Measurements from ENCODE around the gene MYO15A.

The MYO15A gene

DNA sequence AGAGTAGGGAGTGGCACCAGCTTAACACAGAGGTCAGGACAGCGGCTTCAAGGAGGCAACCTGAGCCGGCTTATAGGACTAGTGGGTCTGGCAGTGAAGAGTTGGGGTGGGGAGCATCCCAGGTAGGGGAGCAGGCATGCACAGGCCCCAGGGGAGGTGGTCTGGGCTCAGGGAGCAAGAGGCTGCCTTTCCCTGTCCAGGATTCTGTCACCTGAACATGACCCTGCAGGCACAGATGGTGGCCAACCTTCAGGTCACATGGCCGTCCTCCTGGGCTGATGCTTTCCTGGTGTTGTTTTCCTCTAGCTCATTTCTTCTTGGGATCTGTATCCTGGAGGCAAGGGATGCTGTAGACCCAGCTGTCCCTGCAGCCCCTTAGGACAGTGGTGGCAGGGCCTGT, 3.5 kb upstream of the MYO15A start:
- no peaks in the 10 kb centered on the region for H3K4me1 ChIP-seq (ENCODE audit: insufficient read depth, low read length)
- H3K9me3 ChIP-seq (ENCODE audit: insufficient read depth, low read depth, low read length), result no peaks in the 10 kb centered on the region
- no peaks in the 10 kb centered on the region for H3K27me3 ChIP-seq (ENCODE audit: insufficient read depth, low read length)
- H3K4me3 ChIP-seq (ENCODE audit: low read length), result no peak overlapping the region
- H3K9ac ChIP-seq (ENCODE audit: low read depth, low read length), result no peak overlapping the region
- 89% methylated on average over 3 of the region's 3 CpGs for WGBS
- H3K36me3 ChIP-seq (ENCODE audit: insufficient read depth, low read length), result peaks cover 38% of the 10 kb centered on the region
- no peak overlapping the region for H3K27ac ChIP-seq (ENCODE audit: low read depth, low read length)

DNA sequence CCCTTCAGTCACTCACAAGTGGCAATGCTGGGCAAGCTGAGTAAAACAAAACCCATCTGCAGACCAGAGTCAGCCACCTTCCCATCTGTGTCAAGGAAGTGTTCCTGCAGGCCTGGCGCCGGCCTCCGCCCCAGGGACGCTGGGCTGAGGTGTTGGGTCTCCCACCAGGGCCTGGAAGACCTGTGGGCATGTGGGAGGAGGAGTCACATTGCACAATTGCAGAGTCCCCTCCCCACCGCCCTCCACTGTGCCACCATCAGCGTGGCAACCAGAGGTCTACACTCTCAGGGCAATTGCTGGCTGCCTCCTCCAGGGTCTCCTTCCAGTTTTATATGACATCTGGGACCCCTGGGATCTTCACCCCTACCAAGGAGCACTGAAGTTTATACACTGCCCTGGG, 3.0 kb upstream of the MYO15A start:
- H3K4me3 ChIP-seq (ENCODE audit: low read length), result no peak overlapping the region
- no peak overlapping the region for H3K27ac ChIP-seq (ENCODE audit: low read depth, low read length)
- no peak overlapping the region for H3K9ac ChIP-seq (ENCODE audit: low read depth, low read length)
- no peaks in the 10 kb centered on the region for H3K27me3 ChIP-seq (ENCODE audit: insufficient read depth, low read length)
- 84% methylated on average over 6 of the region's 6 CpGs for WGBS
- peaks cover 32% of the 10 kb centered on the region for H3K36me3 ChIP-seq (ENCODE audit: insufficient read depth, low read length)
- no peaks in the 10 kb centered on the region for H3K4me1 ChIP-seq (ENCODE audit: insufficient read depth, low read length)
- H3K9me3 ChIP-seq (ENCODE audit: insufficient read depth, low read depth, low read length), result no peaks in the 10 kb centered on the region

DNA sequence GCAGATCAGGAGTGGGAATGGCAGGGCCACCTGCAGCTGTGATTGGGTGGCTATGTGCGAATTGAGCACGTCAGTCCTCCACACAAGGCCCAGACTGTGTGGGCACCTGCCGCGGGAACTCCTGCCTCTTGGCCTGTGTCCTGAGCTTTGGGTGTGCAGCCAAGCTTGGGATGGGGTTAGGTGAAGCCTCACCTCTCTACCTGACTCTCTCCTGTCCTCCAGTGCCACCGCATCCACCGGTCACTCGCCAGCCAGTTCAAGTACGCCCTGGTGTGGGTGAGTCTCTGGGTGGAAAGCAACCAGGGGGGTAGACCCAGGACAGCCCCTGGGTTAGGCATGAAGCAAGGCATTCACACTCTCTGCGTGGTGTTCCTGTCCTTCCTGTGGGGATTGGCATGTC, 2.3 kb upstream of the MYO15A start:
- 97% methylated on average over 9 of the region's 9 CpGs for WGBS
- Histone ChIP-seq H3K9me3 (ENCODE audit: insufficient read depth, low read depth, low read length) (no peaks in the 10 kb centered on the region), H3K4me1 (ENCODE audit: insufficient read depth, low read length) (no peaks in the 10 kb centered on the region), H3K4me3 (ENCODE audit: low read length) (no peak overlapping the region), H3K9ac (ENCODE audit: low read depth, low read length) (no peak overlapping the region), H3K36me3 (ENCODE audit: insufficient read depth, low read length) (peaks cover 28% of the 10 kb centered on the region; the same call in 1 of the 2 replicates), H3K27ac (ENCODE audit: low read depth, low read length) (no peak overlapping the region), H3K27me3 (ENCODE audit: insufficient read depth, low read length) (no peaks in the 10 kb centered on the region)

DNA sequence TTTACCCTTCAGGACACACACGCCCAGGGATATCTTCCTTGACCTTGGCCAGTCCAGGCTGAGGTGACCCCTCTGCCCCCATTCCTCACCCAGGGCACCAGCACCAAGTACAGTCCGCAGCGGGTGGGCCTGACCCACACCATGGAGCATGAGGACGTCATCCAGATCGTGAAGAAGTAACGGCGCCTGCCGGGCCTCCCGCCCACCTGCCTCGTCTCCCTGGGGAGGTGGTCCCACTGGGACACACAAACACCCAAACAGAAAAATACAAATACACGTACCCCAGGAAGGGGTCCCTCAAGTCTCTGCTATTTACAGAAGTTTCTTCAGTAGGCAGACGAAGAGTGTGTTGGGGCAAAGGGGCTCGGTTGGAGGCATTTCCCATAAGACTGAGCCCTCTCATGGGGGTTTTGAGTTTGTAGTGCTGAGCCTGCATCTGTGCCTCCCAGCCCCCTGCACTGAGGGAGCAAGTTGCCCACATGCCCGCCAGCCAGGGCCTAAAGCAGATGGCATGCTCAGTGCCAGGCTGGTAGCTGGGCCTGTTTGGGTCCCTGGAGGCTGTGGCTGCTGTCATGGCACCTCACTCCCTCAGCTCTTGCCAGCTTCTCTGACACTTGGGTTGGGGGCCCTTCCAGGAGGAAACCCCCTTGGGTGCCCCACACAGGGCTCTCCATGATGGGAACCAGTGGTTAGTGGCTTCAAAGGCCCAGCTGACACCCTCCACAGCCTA, 1.3 kb upstream of the MYO15A start:
- H3K27me3 ChIP-seq (ENCODE audit: insufficient read depth, low read length), result no peaks in the 10 kb centered on the region
- no peak overlapping the region for H3K4me3 ChIP-seq (ENCODE audit: low read length)
- H3K4me1 ChIP-seq (ENCODE audit: insufficient read depth, low read length), result 0 out of 2 replicates have a peak, but pooled peaks cover 3% of the 10 kb centered on the region
- H3K9ac ChIP-seq (ENCODE audit: low read depth, low read length), result no peak overlapping the region
- WGBS, result 95% methylated on average over 14 of the region's 14 CpGs
- no peaks in the 10 kb centered on the region for H3K9me3 ChIP-seq (ENCODE audit: insufficient read depth, low read depth, low read length)
- peaks cover 18% of the 10 kb centered on the region; the same call in 1 of the 2 replicates for H3K36me3 ChIP-seq (ENCODE audit: insufficient read depth, low read length)
- H3K27ac ChIP-seq (ENCODE audit: low read depth, low read length), result no peak overlapping the region

DNA sequence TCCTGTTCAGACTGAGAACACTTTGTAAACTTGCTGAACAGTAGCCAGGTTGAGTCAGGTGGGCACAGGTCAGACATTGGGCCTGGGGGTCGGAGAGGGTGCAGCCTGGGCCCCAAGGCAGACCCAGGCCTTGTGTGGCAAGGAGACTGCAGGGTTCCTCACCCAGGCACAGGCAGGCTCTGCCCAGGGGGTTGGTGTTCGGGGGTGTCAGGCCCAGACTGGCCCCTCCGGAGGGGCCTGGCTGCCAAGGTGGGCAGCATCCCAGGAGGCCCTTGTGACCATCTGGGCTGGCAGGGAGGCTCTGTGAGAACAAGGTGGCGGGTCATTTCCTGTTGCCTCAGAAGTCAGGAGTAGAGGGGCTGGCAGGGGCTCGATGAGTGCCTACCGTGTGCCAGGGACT, 585 bp upstream of the MYO15A start:
- H3K4me1 ChIP-seq (ENCODE audit: insufficient read depth, low read length), result 0 out of 2 replicates have a peak, but pooled peaks cover 3% of the 10 kb centered on the region
- no peak overlapping the region for H3K27ac ChIP-seq (ENCODE audit: low read depth, low read length)
- H3K4me3 ChIP-seq (ENCODE audit: low read length), result no peak overlapping the region
- no peaks in the 10 kb centered on the region for H3K27me3 ChIP-seq (ENCODE audit: insufficient read depth, low read length)
- peaks cover 18% of the 10 kb centered on the region; the same call in 1 of the 2 replicates for H3K36me3 ChIP-seq (ENCODE audit: insufficient read depth, low read length)
- 92% methylated on average over 6 of the region's 6 CpGs for WGBS
- H3K9ac ChIP-seq (ENCODE audit: low read depth, low read length), result no peak overlapping the region
- H3K9me3 ChIP-seq (ENCODE audit: insufficient read depth, low read depth, low read length), result no peaks in the 10 kb centered on the region

DNA sequence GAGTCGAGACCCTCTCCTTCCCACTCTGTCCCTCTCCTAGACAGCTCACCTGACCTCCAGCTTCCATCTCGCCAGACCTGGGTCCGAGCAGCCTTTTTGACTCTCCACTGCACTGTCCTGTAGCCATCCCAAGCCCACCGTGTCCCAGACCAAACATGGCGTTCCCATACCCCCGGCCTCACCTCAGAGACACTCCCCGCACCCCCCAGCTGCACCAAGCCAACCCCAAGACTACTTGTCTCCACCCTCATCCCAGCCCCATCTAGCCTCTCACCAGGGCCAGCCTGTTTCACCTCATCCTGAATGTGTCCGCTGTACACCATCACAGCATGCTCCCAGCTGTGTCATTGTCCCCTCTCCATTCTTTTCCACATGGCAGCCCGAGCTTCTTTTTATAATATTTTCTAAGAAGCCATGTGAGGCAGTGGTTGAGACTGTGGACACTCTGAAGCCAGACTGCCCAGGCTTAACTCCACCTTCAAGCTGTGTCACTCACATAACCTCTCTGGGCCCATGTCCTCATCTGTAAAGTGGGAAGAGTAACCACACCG, 1.5 kb downstream of the MYO15A start:
- H3K4me3 ChIP-seq (ENCODE audit: low read length), result no peak overlapping the region
- H3K36me3 ChIP-seq (ENCODE audit: insufficient read depth, low read length), result peaks cover 8% of the 10 kb centered on the region; the same call in 1 of the 2 replicates
- no peaks in the 10 kb centered on the region for H3K27me3 ChIP-seq (ENCODE audit: insufficient read depth, low read length)
- H3K9ac ChIP-seq (ENCODE audit: low read depth, low read length), result no peak overlapping the region
- no peaks in the 10 kb centered on the region for H3K9me3 ChIP-seq (ENCODE audit: insufficient read depth, low read depth, low read length)
- H3K27ac ChIP-seq (ENCODE audit: low read depth, low read length), result no peak overlapping the region
- WGBS, result 83% methylated on average over 10 of the region's 10 CpGs
- H3K4me1 ChIP-seq (ENCODE audit: insufficient read depth, low read length), result 0 out of 2 replicates have a peak, but pooled peaks cover 3% of the 10 kb centered on the region

DNA sequence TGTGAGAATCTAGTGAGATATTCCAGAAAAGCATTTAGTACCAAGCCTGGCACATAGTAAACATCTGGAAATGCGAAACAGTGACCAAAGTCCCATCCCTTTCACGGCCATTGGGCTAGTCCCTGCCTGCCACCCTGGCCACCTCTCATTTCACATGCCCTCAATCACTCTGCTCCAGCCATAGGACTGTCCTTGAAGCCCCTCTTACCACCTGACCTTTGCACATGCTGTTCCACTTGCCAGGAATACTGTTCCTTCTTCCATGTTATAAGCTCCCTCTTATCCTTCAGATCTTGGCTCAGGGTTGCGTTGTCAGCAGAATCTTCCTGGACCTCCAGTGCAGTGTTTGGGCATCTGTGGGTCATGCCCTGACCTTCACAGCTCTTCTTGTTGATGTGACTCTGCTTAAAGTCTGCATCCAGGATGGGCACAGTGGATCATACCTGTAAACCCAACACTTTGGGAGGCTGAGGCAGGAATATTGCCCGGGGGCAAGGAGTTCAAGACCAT, 2.1 kb downstream of the MYO15A start:
- no peaks in the 10 kb centered on the region for H3K9me3 ChIP-seq (ENCODE audit: insufficient read depth, low read depth, low read length)
- no peak overlapping the region for H3K9ac ChIP-seq (ENCODE audit: low read depth, low read length)
- H3K27me3 ChIP-seq (ENCODE audit: insufficient read depth, low read length), result no peaks in the 10 kb centered on the region
- no peak overlapping the region for H3K4me3 ChIP-seq (ENCODE audit: low read length)
- H3K4me1 ChIP-seq (ENCODE audit: insufficient read depth, low read length), result 0 out of 2 replicates have a peak, but pooled peaks cover 3% of the 10 kb centered on the region
- H3K36me3 ChIP-seq (ENCODE audit: insufficient read depth, low read length), result peaks cover 7% of the 10 kb centered on the region; the same call in 1 of the 2 replicates
- WGBS, result 64% methylated on average over 4 of the region's 4 CpGs
- no peak overlapping the region for H3K27ac ChIP-seq (ENCODE audit: low read depth, low read length)

DNA sequence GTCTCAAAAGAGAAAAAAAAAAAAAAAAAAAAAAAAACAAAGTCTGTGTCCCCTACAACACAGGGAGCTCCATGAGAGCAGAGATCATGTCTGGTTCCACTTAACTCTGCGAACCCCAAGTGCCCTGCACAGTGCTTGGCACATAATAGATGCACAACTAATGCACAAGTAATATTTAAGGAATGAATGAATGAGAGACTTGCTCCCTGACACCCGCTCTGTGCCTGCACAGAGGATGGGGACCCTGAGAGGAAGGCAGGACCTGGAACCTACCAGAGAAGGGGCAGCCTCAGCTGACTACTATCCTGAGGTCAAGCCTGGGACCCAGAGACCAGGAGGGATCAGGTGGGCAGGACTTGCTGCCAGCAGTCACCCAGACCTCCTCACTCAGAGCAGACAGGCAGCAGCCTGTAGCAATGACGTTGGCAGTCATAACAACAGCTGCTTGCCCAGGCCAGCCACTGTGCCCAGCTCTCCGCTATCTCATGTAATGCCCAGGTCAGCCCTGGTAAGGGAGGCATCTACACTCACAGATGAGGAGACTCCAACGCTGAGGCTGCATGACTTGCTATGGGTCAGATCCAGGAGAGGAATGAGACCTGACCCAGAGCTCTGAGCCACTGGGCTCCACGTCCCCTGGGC, 2.9 kb downstream of the MYO15A start:
- Histone ChIP-seq H3K9ac (ENCODE audit: low read depth, low read length) (no peak overlapping the region), H3K27ac (ENCODE audit: low read depth, low read length) (no peak overlapping the region), H3K9me3 (ENCODE audit: insufficient read depth, low read depth, low read length) (no peaks in the 10 kb centered on the region), H3K4me3 (ENCODE audit: low read length) (no peak overlapping the region), H3K27me3 (ENCODE audit: insufficient read depth, low read length) (no peaks in the 10 kb centered on the region), H3K4me1 (ENCODE audit: insufficient read depth, low read length) (0 out of 2 replicates have a peak, but pooled peaks cover 3% of the 10 kb centered on the region), H3K36me3 (ENCODE audit: insufficient read depth, low read length) (peaks cover under 1% of the 10 kb centered on the region; the same call in 1 of the 2 replicates)
- 87% methylated on average over 6 of the region's 6 CpGs for whole genome bisulfite sequencing

DNA sequence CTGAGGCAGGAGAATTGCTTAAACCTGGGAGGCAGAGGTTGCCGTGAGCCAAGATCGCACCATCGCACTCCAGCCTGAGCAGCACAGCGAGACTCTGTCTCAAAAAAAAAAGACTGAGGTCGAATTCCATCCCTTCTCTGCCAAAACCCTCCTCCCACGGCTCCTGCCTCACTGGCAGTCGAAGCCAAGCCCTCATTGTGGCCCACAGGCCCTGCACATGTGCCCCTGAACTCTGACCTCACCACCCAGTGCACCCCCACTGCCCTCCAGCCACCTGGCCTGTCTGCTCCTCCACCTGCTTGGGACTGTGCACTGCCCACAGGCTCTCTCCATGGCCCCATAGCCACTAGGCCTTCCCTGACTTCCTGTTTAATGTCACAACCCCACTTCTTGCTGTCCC, 7.0 kb downstream of the MYO15A start:
- Histone ChIP-seq H3K36me3 (ENCODE audit: insufficient read depth, low read length) (no peaks in the 10 kb centered on the region), H3K27ac (ENCODE audit: low read depth, low read length) (no peak overlapping the region), H3K4me1 (ENCODE audit: insufficient read depth, low read length) (0 out of 2 replicates have a peak, but pooled peaks cover 3% of the 10 kb centered on the region), H3K27me3 (ENCODE audit: insufficient read depth, low read length) (no peaks in the 10 kb centered on the region), H3K4me3 (ENCODE audit: low read length) (no peak overlapping the region), H3K9me3 (ENCODE audit: insufficient read depth, low read depth, low read length) (peaks cover 12% of the 10 kb centered on the region; the same call in 1 of the 2 replicates), H3K9ac (ENCODE audit: low read depth, low read length) (no peak overlapping the region)
- 86% methylated on average over 7 of the region's 7 CpGs for WGBS

DNA sequence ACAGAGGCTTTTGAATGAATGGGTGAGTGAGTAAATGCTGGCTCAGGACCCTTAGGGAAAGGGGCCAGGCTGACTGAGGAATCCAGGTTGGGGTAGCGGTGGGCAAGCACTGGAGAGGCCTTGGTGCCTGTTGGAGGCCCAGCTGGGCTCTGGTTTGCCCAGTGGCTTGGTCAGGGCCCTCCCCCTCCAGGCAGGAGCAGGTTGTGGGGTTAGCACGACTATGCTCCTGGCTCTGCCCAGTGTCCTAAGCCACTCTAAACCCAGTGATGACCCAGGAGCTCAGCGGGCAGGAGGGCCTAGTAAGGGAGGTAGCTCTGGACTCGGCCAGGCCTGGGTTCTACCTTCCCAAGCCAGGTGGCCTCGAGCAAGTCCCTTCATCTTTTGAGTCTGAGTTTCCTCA, 7.5 kb downstream of the MYO15A start:
- no peak overlapping the region for H3K4me3 ChIP-seq (ENCODE audit: low read length)
- peaks cover 12% of the 10 kb centered on the region; the same call in 1 of the 2 replicates for H3K9me3 ChIP-seq (ENCODE audit: insufficient read depth, low read depth, low read length)
- no peak overlapping the region for H3K9ac ChIP-seq (ENCODE audit: low read depth, low read length)
- 0 out of 2 replicates have a peak, but pooled peaks cover 3% of the 10 kb centered on the region for H3K4me1 ChIP-seq (ENCODE audit: insufficient read depth, low read length)
- H3K27me3 ChIP-seq (ENCODE audit: insufficient read depth, low read length), result no peaks in the 10 kb centered on the region
- WGBS, result 94% methylated on average over 5 of the region's 5 CpGs
- H3K36me3 ChIP-seq (ENCODE audit: insufficient read depth, low read length), result no peaks in the 10 kb centered on the region
- H3K27ac ChIP-seq (ENCODE audit: low read depth, low read length), result no peak overlapping the region

DNA sequence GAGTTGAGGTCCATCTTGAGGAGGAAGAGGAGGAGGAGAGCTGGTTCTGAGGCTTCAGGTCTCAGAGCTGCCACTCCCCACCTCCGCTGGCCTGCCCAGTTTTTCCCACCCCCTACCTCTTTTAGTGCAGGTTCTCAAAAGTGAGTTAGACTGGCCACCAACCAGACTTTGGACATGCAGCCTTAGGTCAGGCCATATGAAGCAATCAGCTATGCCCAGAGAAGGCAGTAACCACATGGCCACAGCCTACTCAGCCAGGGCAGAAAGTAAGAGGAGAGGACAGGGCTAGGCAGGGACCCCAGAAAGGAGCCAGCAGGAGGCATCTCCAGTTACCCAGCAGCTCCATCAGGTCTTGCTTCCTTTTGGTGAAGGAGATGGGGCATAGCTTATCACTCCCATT, 9.0 kb downstream of the MYO15A start:
- Histone ChIP-seq H3K9ac (ENCODE audit: low read depth, low read length) (no peak overlapping the region), H3K27ac (ENCODE audit: low read depth, low read length) (no peak overlapping the region), H3K27me3 (ENCODE audit: insufficient read depth, low read length) (no peaks in the 10 kb centered on the region), H3K4me1 (ENCODE audit: insufficient read depth, low read length) (no peaks in the 10 kb centered on the region), H3K4me3 (ENCODE audit: low read length) (no peak overlapping the region), H3K9me3 (ENCODE audit: insufficient read depth, low read depth, low read length) (peaks cover 12% of the 10 kb centered on the region; the same call in 1 of the 2 replicates), H3K36me3 (ENCODE audit: insufficient read depth, low read length) (no peaks in the 10 kb centered on the region)
- WGBS, result 87% methylated on average over 1 of the region's 1 CpG

Measured in HUES64 (cell line).